ENCODE results near the gene SDCCAG8. TPM values are rescaled to one million over a fixed set of nuclear protein-coding genes. Genes with fewer than 3 reads are reported as not detected.
A peak's percentile ranks its signal among the peaks of the same experiment; 100 is the strongest.

The SDCCAG8 gene
- total and polyA plus RNA-seq, 4 donors: 8.5 to 25.8 (median 17.5) TPM

- H3K9me3 ChIP-seq (ENCODE audit: control insufficient read depth in 4 of 4, low read length in 3 of 4): no peaks in the 10 kb centered on the region
- peaks cover 0 to 11% (median 3%) of the 10 kb centered on the region in 4 donors for H3K36me3 ChIP-seq (ENCODE audit: control insufficient read depth in 4 of 4, insufficient read depth in 3 of 4, low read depth in 1 of 4, low read length in 3 of 4)
- H3K4me1 ChIP-seq (ENCODE audit: control insufficient read depth in 4 of 4, insufficient read depth in 4 of 4, low read length in 3 of 4): peaks cover 0 to 17% (median 9%) of the 10 kb centered on the region in 4 donors
- 48% methylated on average over 5 of the region's 5 CpGs for WGBS
- no peaks in the 10 kb centered on the region for H3K27me3 ChIP-seq (ENCODE audit: control insufficient read depth in 4 of 4, insufficient read depth in 4 of 4, low read length in 3 of 4)
- H3K9ac ChIP-seq (ENCODE audit: low read depth in 1 of 2, low read length in 2 of 2): peak overlapping the region in 1 of 2 donors; percentile 57
- no peak for DNase-seq (ENCODE audit: low spot score)
- TF ChIP-seq RAD21 (IDR thresholded peaks at IDR 0.05): peak; percentile 96 to 98
- peak; percentile 64 for TF ChIP-seq YY1 (IDR thresholded peaks at IDR 0.05)
- no peak for TF ChIP-seq FOXA1 (IDR thresholded peaks at IDR 0.05)
- TF ChIP-seq ATF3 (IDR thresholded peaks at IDR 0.05): peak; percentile 24
- peak; percentile 64 for TF ChIP-seq CTCF (IDR thresholded peaks at IDR 0.05; ENCODE audit: low read depth, low read length, missing input control)
- TF ChIP-seq EGR1 (IDR thresholded peaks at IDR 0.05; ENCODE audit: low read depth in 2 of 2): no peak
- H3K27ac ChIP-seq (ENCODE audit: low read depth in 1 of 2, low read length in 2 of 2): peak overlapping the region; percentile 3 to 15
- H3K4me3 ChIP-seq (ENCODE audit: low read depth in 1 of 3, low read length in 3 of 3): no peak overlapping the region
These were observed 88.4 kb downstream of the SDCCAG8 start for GRCh38 chr1:243343970-243344937.

GRCh38 chr1:243345205-243345604 lies 89.4 kb downstream of the SDCCAG8 start:
- H3K4me1 ChIP-seq (ENCODE audit: control insufficient read depth in 4 of 4, insufficient read depth in 4 of 4, low read length in 3 of 4): peaks cover 0 to 17% (median 9%) of the 10 kb centered on the region in 4 donors
- 22% methylated on average over 1 of the region's 1 CpG for WGBS
- no peaks in the 10 kb centered on the region for H3K9me3 ChIP-seq (ENCODE audit: control insufficient read depth in 4 of 4, low read length in 3 of 4)
- DNase-seq (ENCODE audit: low spot score): no peak
- H3K27me3 ChIP-seq (ENCODE audit: control insufficient read depth in 4 of 4, insufficient read depth in 4 of 4, low read length in 3 of 4): no peaks in the 10 kb centered on the region
- H3K4me3 ChIP-seq (ENCODE audit: low read depth in 1 of 3, low read length in 3 of 3): no peak overlapping the region
- peak overlapping the region in 1 of 2 donors; percentile 3 for H3K27ac ChIP-seq (ENCODE audit: low read depth in 1 of 2, low read length in 2 of 2)
- peaks cover 0 to 11% (median 3%) of the 10 kb centered on the region in 4 donors for H3K36me3 ChIP-seq (ENCODE audit: control insufficient read depth in 4 of 4, insufficient read depth in 3 of 4, low read depth in 1 of 4, low read length in 3 of 4)
- peak in 1 of 2 donors; percentile 40 for TF ChIP-seq EGR1 (IDR thresholded peaks at IDR 0.05; ENCODE audit: low read depth in 2 of 2)
- TF ChIP-seq JUND (IDR thresholded peaks at IDR 0.05): peak in 1 of 2 donors; percentile 9
- peak; percentile 23 for TF ChIP-seq REST (IDR thresholded peaks at IDR 0.05)
- peak; percentile 24 to 43 for TF ChIP-seq RXRA (IDR thresholded peaks at IDR 0.05)
- no peak for TF ChIP-seq SP1 (IDR thresholded peaks at IDR 0.05)
- peak in 1 of 2 donors; percentile 38 for TF ChIP-seq HNF4A (conservative IDR thresholded peaks at IDR 0.05)
- TF ChIP-seq NR2F2 (IDR thresholded peaks at IDR 0.05): no peak
- peak; percentile 32 for TF ChIP-seq CTCF (IDR thresholded peaks at IDR 0.05; ENCODE audit: low read depth, low read length, missing input control)
- no peak for TF ChIP-seq ATF3 (IDR thresholded peaks at IDR 0.05)
- peak; percentile 78 to 87 for TF ChIP-seq RAD21 (IDR thresholded peaks at IDR 0.05)
- peak overlapping the region in 1 of 2 donors; percentile 61 for H3K9ac ChIP-seq (ENCODE audit: low read depth in 1 of 2, low read length in 2 of 2)
